Neural cell (in vitro differentiated cells): ENCODE results near the gene PPP4R3B. TPM values are rescaled to one million over a fixed set of nuclear protein-coding genes. Genes with fewer than 3 reads are reported as not detected.

Source experiments
- H2AFZ ChIP-seq: fragments of 200-600, 300-800 bp; sonication (generic), shearing (Covaris generic); 2 replicates; pipeline ENCODE4 v1.6.0; 2014; ENCODE audit warnings: low read depth, mild to moderate bottlenecking, antibody characterized with exemption, low read length, moderate library complexity
- H3F3A ChIP-seq: fragments of 200-600 bp; shearing (Covaris generic); 2 replicates; pipeline ENCODE4 v1.6.1; 2016; ENCODE audit warnings: mild to moderate bottlenecking, moderate library complexity, mixed read lengths, antibody characterized with exemption, low read length; ENCODE audit not compliant: insufficient read depth, poor library complexity, severe bottlenecking
- H3K27ac ChIP-seq: fragments of 200-600, 300-800 bp; sonication (generic), shearing (Covaris generic); 2 replicates; pipeline ENCODE4 v1.5.1; 2014; ENCODE audit warnings: mild to moderate bottlenecking, low read length, moderate library complexity
- H3K27me3 ChIP-seq: fragments of 300-800, 200-600 bp; sonication (generic), shearing (Covaris generic); 2 replicates; pipeline ENCODE4 v1.6.0; 2014; ENCODE audit warnings: mild to moderate bottlenecking, low read depth, low read length, moderate library complexity; ENCODE audit not compliant: insufficient read depth
- H3K36me3 ChIP-seq: fragments of 300-800, 200-600 bp; sonication (generic), shearing (Covaris generic); 2 replicates; pipeline ENCODE4 v1.5.1; 2014; ENCODE audit warnings: mild to moderate bottlenecking, antibody characterized with exemption, low read length, moderate library complexity; ENCODE audit not compliant: insufficient read depth
- H3K4me2 ChIP-seq: fragments of 300-800, 200-600 bp; sonication (generic), shearing (Covaris generic); 2 replicates; pipeline ENCODE4 v1.6.0; 2014; ENCODE audit warnings: mild to moderate bottlenecking, low read length
- H3K4me3 ChIP-seq: fragments of 300-800, 200-600 bp; sonication (generic), shearing (Covaris generic); 2 replicates; pipeline ENCODE4 v1.5.1; 2014; ENCODE audit warnings: mild to moderate bottlenecking, low read length, moderate library complexity
- H3K79me2 ChIP-seq: fragments of 200-600 bp; shearing (Covaris generic); replicated peaks from 2 replicates; pipeline ENCODE4 v1.6.0; 2014; ENCODE audit warnings: mild to moderate bottlenecking, low read length, moderate library complexity; ENCODE audit not compliant: insufficient read depth
- H3K9ac ChIP-seq: fragments of 300-800, 200-600 bp; sonication (generic), shearing (Covaris generic); 2 replicates; pipeline ENCODE4 v1.6.1; 2016; ENCODE audit warnings: mild to moderate bottlenecking, low read length, mixed read lengths
- H3K9me2 ChIP-seq: fragments of 200-600 bp; shearing (Covaris generic); 2 replicates; pipeline ENCODE4 v1.6.1; 2016; ENCODE audit warnings: mild to moderate bottlenecking, low read length, mixed read lengths; ENCODE audit not compliant: insufficient read depth
- H3K9me3 ChIP-seq: fragments of 200-600, 300-800 bp; sonication (generic), shearing (Covaris generic); 2 replicates; pipeline ENCODE4 v1.6.1; 2016; ENCODE audit warnings: mild to moderate bottlenecking, mixed run types, low read length, moderate library complexity, mixed read lengths
- H4K20me1 ChIP-seq: fragments of 200-600 bp; shearing (Covaris generic); 2 replicates; pipeline ENCODE4 v1.6.1; 2016; ENCODE audit warnings: mild to moderate bottlenecking, mixed run types; ENCODE audit not compliant: insufficient read depth
- CTCF ChIP-seq: fragments of 450-650 bp; IDR thresholded peaks from 2 replicates; pipeline ENCODE4 v1.5.1; 2014; ENCODE audit warnings: antibody characterized with exemption, mild to moderate bottlenecking, moderate library complexity; ENCODE audit not compliant: poor library complexity, severe bottlenecking
- EP300 ChIP-seq: fragments of 450-650 bp; conservative IDR thresholded peaks from 2 replicates; pipeline ENCODE4 v1.6.1; 2014; ENCODE audit warnings: antibody characterized with exemption, mild to moderate bottlenecking, moderate library complexity; ENCODE audit not compliant: poor library complexity, severe bottlenecking
- EZH2 ChIP-seq: fragments of 200-600, 300-800 bp; shearing (Covaris generic), sonication (generic); IDR thresholded peaks from 2 replicates; pipeline ENCODE4 v1.6.1; 2014; ENCODE audit warnings: antibody characterized with exemption, low read length, borderline replicate concordance, mild to moderate bottlenecking; ENCODE audit not compliant: insufficient read depth, poor library complexity, severe bottlenecking
- MXI1 ChIP-seq: fragments of 450-650 bp; conservative IDR thresholded peaks from 2 replicates; pipeline ENCODE4 v1.6.1; 2014; ENCODE audit warnings: antibody characterized with exemption, mild to moderate bottlenecking; ENCODE audit not compliant: poor library complexity, severe bottlenecking
- POLR2AphosphoS5 ChIP-seq: IDR thresholded peaks from 2 replicates; pipeline ENCODE4 v1.6.1; 2012
- RAD21 ChIP-seq: fragments of 450-650 bp; conservative IDR thresholded peaks from 2 replicates; pipeline ENCODE4 v1.6.1; 2014; ENCODE audit warnings: antibody characterized with exemption, mild to moderate bottlenecking, moderate library complexity
- REST ChIP-seq: IDR thresholded peaks from 2 replicates; pipeline ENCODE4 v1.6.1; 2012; ENCODE audit warnings: borderline replicate concordance
- SMC3 ChIP-seq: fragments of 450-650 bp; conservative IDR thresholded peaks from 2 replicates; pipeline ENCODE4 v1.6.1; 2014; ENCODE audit warnings: antibody characterized with exemption, mild to moderate bottlenecking, moderate library complexity; ENCODE audit not compliant: poor library complexity
- TAF1 ChIP-seq: IDR thresholded peaks from 2 replicates; pipeline ENCODE4 v1.6.1; 2012; ENCODE audit warnings: low read depth
- polyA plus RNA-seq: library from polyadenylated mRNA; depleted of rRNA; stranded (reverse); fragments of >200 nt; gene quantifications from 2 replicates; pipeline ENCODE4 v1.2.3, GENCODE V29; 2014

The PPP4R3B gene
- polyA plus RNA-seq, 1 donor from 2014 or later: 58.4 TPM

GRCh38 chr2:55530539-55531081 is 86.8 kb downstream of the PPP4R3B start:
- H4K20me1 ChIP-seq: no peaks in the 10 kb centered on the region
- no peak overlapping the region for H3K4me2 ChIP-seq
- no peak overlapping the region for H2AFZ ChIP-seq
- H3K4me3 ChIP-seq: no peak overlapping the region
- no peak overlapping the region for H3K27ac ChIP-seq
- TF ChIP-seq REST: no peak
- TF ChIP-seq MXI1: no peak
- TF ChIP-seq EZH2: no peak
- TF ChIP-seq EP300: no peak
- no peak for TF ChIP-seq TAF1
- TF ChIP-seq POLR2AphosphoS5: no peak
- no peak for TF ChIP-seq SMC3
- no peak for TF ChIP-seq RAD21
- TF ChIP-seq CTCF: no peak
- H3K27me3 ChIP-seq: no peaks in the 10 kb centered on the region
- H3K36me3 ChIP-seq: no peaks in the 10 kb centered on the region
- H3K9ac ChIP-seq: no peak overlapping the region
- H3K79me2 ChIP-seq: no peaks in the 10 kb centered on the region
- no peaks in the 10 kb centered on the region for H3F3A ChIP-seq
- no peaks in the 10 kb centered on the region for H3K9me3 ChIP-seq
- no peaks in the 10 kb centered on the region for H3K9me2 ChIP-seq

- Histone ChIP-seq H3K4me2 (no peak overlapping the region), H3K79me2 (peaks cover 11% of the 10 kb centered on the region), H3K27me3 (no peaks in the 10 kb centered on the region), H3K4me3 (no peak overlapping the region), H4K20me1 (no peaks in the 10 kb centered on the region), H3K9ac (no peak overlapping the region), H3K9me2 (no peaks in the 10 kb centered on the region), H3K9me3 (no peaks in the 10 kb centered on the region), H3K27ac (no peak overlapping the region), H3F3A (no peaks in the 10 kb centered on the region), H3K36me3 (no peaks in the 10 kb centered on the region), H2AFZ (no peak overlapping the region)
- TF ChIP-seq CTCF (no peak), SMC3 (no peak), MXI1 (no peak), REST (no peak), RAD21 (no peak), EZH2 (no peak), EP300 (no peak), TAF1 (no peak), POLR2AphosphoS5 (no peak)
Measured at GRCh38 chr2:55526174-55526573, 91.2 kb downstream of the PPP4R3B start.
